KMS-11 (cell line): ENCODE data around the gene FABP6.

Experiments used
- H2AFZ ChIP-seq: fragments of 200-600 bp; sonication (generic); 2 replicates; pipeline ENCODE4 v1.6.1; 2016; ENCODE audit warnings: antibody characterized with exemption, mixed run types, low read depth
- H3K27ac ChIP-seq: fragments of 200-600 bp; sonication (generic); 2 replicates; pipeline ENCODE4 v1.6.1; 2016; ENCODE audit warnings: mild to moderate bottlenecking, mixed run types
- H3K27me3 ChIP-seq: fragments of 200-600 bp; sonication (generic); 2 replicates; pipeline ENCODE4 v1.6.1; 2017; ENCODE audit warnings: mild to moderate bottlenecking, low read depth, mixed run types, moderate library complexity; ENCODE audit not compliant: insufficient read depth
- H3K36me3 ChIP-seq: fragments of 200-600 bp; sonication (generic); 2 replicates; pipeline ENCODE4 v1.6.1; 2017; ENCODE audit warnings: mild to moderate bottlenecking, mixed run types; ENCODE audit not compliant: insufficient read depth
- H3K4me1 ChIP-seq: fragments of 200-600 bp; sonication (generic); 2 replicates; pipeline ENCODE4 v1.6.1; 2016; ENCODE audit warnings: mild to moderate bottlenecking, low read depth, mixed run types; ENCODE audit not compliant: poor library complexity, severe bottlenecking
- H3K4me2 ChIP-seq: fragments of 200-600 bp; sonication (generic); 2 replicates; pipeline ENCODE4 v1.7.0; 2016; ENCODE audit warnings: mild to moderate bottlenecking, mixed run types
- H3K4me3 ChIP-seq: fragments of 200-600 bp; sonication (generic); IDR thresholded peaks from 2 replicates; pipeline ENCODE4 v1.6.1; 2017; ENCODE audit warnings: low read depth, low read length, mixed read lengths; ENCODE audit not compliant: insufficient read depth
- H3K79me2 ChIP-seq: fragments of 200-600 bp; sonication (generic); 2 replicates; pipeline ENCODE4 v1.6.1; 2016; ENCODE audit warnings: low read depth, mixed run types; ENCODE audit not compliant: insufficient read depth
- H3K9ac ChIP-seq: fragments of 200-600 bp; sonication (generic); 2 replicates; pipeline ENCODE4 v1.6.1; 2016; ENCODE audit warnings: mild to moderate bottlenecking, mixed run types
- H4K20me1 ChIP-seq: fragments of 200-600 bp; sonication (generic); 2 replicates; pipeline ENCODE4 v1.6.1; 2016; ENCODE audit warnings: mild to moderate bottlenecking, mixed run types; ENCODE audit not compliant: insufficient read depth
- CTCF ChIP-seq: fragments of 200-600 bp; sonication (generic); conservative IDR thresholded peaks from 2 replicates; pipeline ENCODE4 v1.6.1; 2017; ENCODE audit warnings: low read depth, mild to moderate bottlenecking, antibody characterized with exemption, low read length, moderate library complexity, mixed read lengths

FABP6 gene

GRCh38 chr5:160229190-160229742 lies at the start of gene FABP6:
FABP6 (plus strand) TSS chr5:160229506; CDS start chr5:160229558, 52 bp downstream.
- Histone ChIP-seq H3K4me1 (no peaks in the 10 kb centered on the region), H3K9ac (no peak within 1 kb of the TSS), H3K79me2 (no peaks in the 10 kb centered on the region), H2AFZ (no peak within 1 kb of the TSS), H3K27ac (no peak within 1 kb of the TSS), H4K20me1 (no peaks in the 10 kb centered on the region), H3K36me3 (no peaks in the 10 kb centered on the region), H3K27me3 (no peaks in the 10 kb centered on the region), H3K4me2 (no peak within 1 kb of the TSS), H3K4me3 (no peak within 1 kb of the TSS)
- TF ChIP-seq CTCF: no peak

- Histone ChIP-seq H3K4me1 (no peaks in the 10 kb centered on the region), H3K79me2 (no peaks in the 10 kb centered on the region), H4K20me1 (no peaks in the 10 kb centered on the region), H3K27ac (no peak overlapping the region), H3K36me3 (no peaks in the 10 kb centered on the region), H2AFZ (no peak overlapping the region), H3K9ac (no peak overlapping the region), H3K4me3 (no peak overlapping the region), H3K27me3 (no peaks in the 10 kb centered on the region), H3K4me2 (no peak overlapping the region)
- TF ChIP-seq CTCF: no peak
Observed at GRCh38 chr5:160180931-160181330, 48.4 kb upstream of the FABP6 start.

- Histone ChIP-seq H3K4me1 (no peaks in the 10 kb centered on the region), H3K27me3 (no peaks in the 10 kb centered on the region), H3K27ac (no peak overlapping the region), H3K9ac (no peak overlapping the region), H4K20me1 (no peaks in the 10 kb centered on the region), H3K79me2 (no peaks in the 10 kb centered on the region), H3K4me2 (no peak overlapping the region), H3K4me3 (no peak overlapping the region), H2AFZ (no peak overlapping the region), H3K36me3 (no peaks in the 10 kb centered on the region)
- TF ChIP-seq CTCF: no peak
Observed at GRCh38 chr5:160181965-160182622, 47.2 kb upstream of the FABP6 start.

DNA sequence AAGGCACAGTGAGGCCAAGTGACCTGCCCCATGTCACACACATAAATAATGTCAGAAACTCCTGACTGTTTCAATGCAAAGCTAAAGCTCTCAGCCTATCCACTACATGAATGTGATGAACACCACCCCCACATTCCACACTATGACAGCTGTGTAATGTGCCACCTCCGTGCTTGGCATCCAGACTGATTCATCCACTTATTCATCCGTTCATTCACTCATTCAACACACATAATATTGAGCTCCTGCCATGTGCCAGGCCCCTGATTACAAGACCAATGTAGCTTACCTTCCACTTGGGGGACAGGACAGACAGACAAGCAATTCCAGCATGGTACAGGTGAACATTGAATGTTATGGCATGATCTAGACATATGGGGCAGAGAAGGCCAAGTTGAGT lies 46.2 kb upstream of the FABP6 start:
- Histone ChIP-seq H3K27ac (no peak overlapping the region), H3K4me3 (no peak overlapping the region), H2AFZ (no peak overlapping the region), H3K4me2 (no peak overlapping the region), H3K79me2 (no peaks in the 10 kb centered on the region), H3K9ac (no peak overlapping the region), H3K27me3 (no peaks in the 10 kb centered on the region), H3K36me3 (no peaks in the 10 kb centered on the region), H4K20me1 (no peaks in the 10 kb centered on the region), H3K4me1 (no peaks in the 10 kb centered on the region)
- TF ChIP-seq CTCF: no peak
